H1 (cell line): ENCODE results near the gene TUBA4B.

ENCODE experiments used
- ATF2 ChIP-seq: IDR thresholded peaks from 2 replicates; pipeline ENCODE4 v1.6.1; 2012; ENCODE audit warnings: low read length, inconsistent platforms
- CHD2 ChIP-seq: IDR thresholded peaks from 2 replicates; pipeline ENCODE4 v1.6.1; 2012; ENCODE audit warnings: low read length, improper control_type of control experiment
- CTCF ChIP-seq, 3 experiments: IDR thresholded peaks; 1 replicate in 2 of 3; 2 replicates in 1 of 3; pipeline versions ENCODE4 v1.5.1 to v1.6.1; 2011; ENCODE audit warnings: low read length in 3 of 3, mild to moderate bottlenecking in 3 of 3, inconsistent platforms in 2 of 3, low read depth in 1 of 3, moderate library complexity in 1 of 3; ENCODE audit not compliant: insufficient read depth in 1 of 3; ENCODE audit errors: control extremely low read depth in 1 of 3
- EZH2 ChIP-seq: fragments of 200-600 bp; sonication (generic); IDR thresholded peaks from 2 replicates; pipeline ENCODE4 v1.7.1; 2012; ENCODE audit warnings: low read depth, mild to moderate bottlenecking, moderate library complexity, low read length, inconsistent platforms; ENCODE audit not compliant: severe bottlenecking
- GABPA ChIP-seq: IDR thresholded peaks from 2 replicates; pipeline ENCODE4 v1.6.1; 2011; ENCODE audit warnings: mild to moderate bottlenecking, low read length, moderate library complexity, borderline replicate concordance; ENCODE audit not compliant: insufficient read depth
- HDAC2 ChIP-seq, 2 experiments: fragments of 300-600 bp in 1 of 2; sonication (generic) in 1 of 2; IDR thresholded peaks; 2 replicates each; pipeline ENCODE4 v1.6.1; 2011 to 2012; ENCODE audit warnings: low read depth in 2 of 2, low read length in 2 of 2, mild to moderate bottlenecking in 2 of 2, moderate library complexity in 2 of 2, borderline replicate concordance in 1 of 2, inconsistent platforms in 1 of 2
- MAX ChIP-seq: IDR thresholded peaks from 2 replicates; pipeline ENCODE4 v1.6.1; 2012; ENCODE audit warnings: inconsistent platforms
- NRF1 ChIP-seq: IDR thresholded peaks from 2 replicates; pipeline ENCODE4 v1.6.1; 2011; ENCODE audit warnings: mild to moderate bottlenecking, low read depth, low read length, improper control_type of control experiment
- POLR2AphosphoS5 ChIP-seq: IDR thresholded peaks from 2 replicates; pipeline ENCODE4 v1.6.1; 2011; ENCODE audit warnings: low read depth, low read length
- RAD21 ChIP-seq, 2 experiments: IDR thresholded peaks in 1 of 2; conservative IDR thresholded peaks in 1 of 2; 2 replicates each; pipeline ENCODE4 v1.6.1; 2011; ENCODE audit warnings: low read depth in 2 of 2, low read length in 2 of 2, improper control_type of control experiment in 1 of 2, inconsistent platforms in 1 of 2, mild to moderate bottlenecking in 1 of 2, moderate library complexity in 1 of 2

DNA sequence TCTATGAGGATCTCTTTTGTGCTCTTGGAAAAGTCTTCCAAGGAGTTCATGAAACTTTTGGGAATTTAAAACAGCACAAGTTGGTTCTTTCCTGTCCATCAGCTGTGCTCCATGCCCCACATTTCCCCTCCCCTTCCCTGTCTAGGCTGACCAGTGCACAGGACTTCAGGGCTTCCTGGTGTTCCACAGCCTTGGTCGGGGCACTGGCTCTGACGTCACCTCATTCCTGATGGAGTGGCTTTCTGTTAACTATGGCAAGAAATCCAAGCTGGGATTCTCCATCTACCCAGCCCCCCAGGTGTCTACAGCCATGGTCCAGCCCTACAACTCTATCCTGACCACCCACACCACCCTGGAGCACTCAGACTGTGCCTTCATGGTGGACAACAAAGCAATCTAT, 18.0 kb downstream of the TUBA4B start:
- TF ChIP-seq CHD2 (no peak), EZH2 (no peak), CTCF (IDR thresholded peaks at IDR 0.05; ENCODE audit: control extremely low read depth in 1 of 3, insufficient read depth in 1 of 3, low read depth in 1 of 3, low read length in 3 of 3) (no peak), NRF1 (no peak), POLR2AphosphoS5 (no peak), MAX (no peak), GABPA (no peak), ATF2 (no peak), HDAC2 (IDR thresholded peaks at IDR 0.05; ENCODE audit: borderline replicate concordance in 1 of 2, low read depth in 2 of 2, low read length in 2 of 2) (no peak), RAD21 (IDR thresholded peaks at IDR 0.05 in 1 of 2, conservative IDR thresholded peaks at IDR 0.05 in 1 of 2; ENCODE audit: low read depth in 2 of 2, low read length in 2 of 2) (no peak)
